H1 (cell line): ENCODE measurements around the gene PLD5. TPM values are rescaled to one million over a fixed set of nuclear protein-coding genes. Genes with fewer than 3 reads are reported as not detected.

Experiments
- CTCF ChIA-PET: fragments of 300-600 bp; sonication (Branson Sonifier 250); formaldehyde crosslinking; loops from one replicate; lab custom pipeline; 2021; ENCODE audit not compliant: partially characterized antibody; lab: Charles Lee
- POLR2A ChIA-PET: fragments of 300-600 bp; sonication (Branson Sonifier 250); formaldehyde crosslinking; loops from one replicate; lab custom pipeline; 2021; ENCODE audit warnings: inconsistent platforms; ENCODE audit not compliant: partially characterized antibody; lab: Charles Lee
- DNase-seq, 2 experiments: peaks; one replicate each; pipeline versions ENCODE4 v3.0.0 to v3.0.0-alpha.2; 2010 to 2022; ENCODE audit warnings: low spot score in 2 of 2, low read depth in 1 of 2, mixed read lengths in 1 of 2
- FAIRE-seq: peaks from 2 replicates; lab custom pipeline; 2011; peaks lifted over from hg19 to GRCh38; lab: Jason Lieb, UNC
- H2AFZ ChIP-seq: 2 replicates; pipeline ENCODE4 v1.8.1; 2012; ENCODE audit warnings: low read length, inconsistent platforms
- H2AK5ac ChIP-seq: 2 replicates; pipeline ENCODE4 v1.6.1; 2013; ENCODE audit warnings: low read depth, low read length
- H2BK120ac ChIP-seq: replicated peaks from 2 replicates; pipeline ENCODE3; 2013; ENCODE audit warnings: low read depth, low read length, inconsistent platforms
- H2BK12ac ChIP-seq: 2 replicates; pipeline ENCODE4 v1.6.1; 2013; ENCODE audit warnings: low read depth, low read length
- H2BK15ac ChIP-seq: 2 replicates; pipeline ENCODE4 v1.6.1; 2013; ENCODE audit warnings: low read length
- H2BK20ac ChIP-seq: 2 replicates; pipeline ENCODE4 v1.6.1; 2013; ENCODE audit warnings: low read length
- H2BK5ac ChIP-seq: 2 replicates; pipeline ENCODE4 v1.6.1; 2013; ENCODE audit warnings: low read depth, low read length
- H3K14ac ChIP-seq: 2 replicates; pipeline ENCODE4 v1.6.1; 2013; ENCODE audit warnings: inconsistent platforms; ENCODE audit not compliant: insufficient read length
- H3K18ac ChIP-seq: 2 replicates; pipeline ENCODE4 v1.6.1; 2013; ENCODE audit warnings: low read length; ENCODE audit errors: extremely low read depth
- H3K23ac ChIP-seq: 2 replicates; pipeline ENCODE4 v1.6.1; 2013; ENCODE audit warnings: inconsistent platforms; ENCODE audit not compliant: insufficient read length
- H3K23me2 ChIP-seq: 2 replicates; pipeline ENCODE4 v1.6.1; 2013; ENCODE audit warnings: low read depth, low read length
- H3K27ac ChIP-seq: 2 replicates; pipeline ENCODE4 v1.6.1; 2011; ENCODE audit warnings: low read depth, low read length, inconsistent platforms
- H3K27me3 ChIP-seq, 4 experiments: replicated peaks in 1 of 4; 1 replicate in 1 of 4; 2 replicates in 3 of 4; pipeline versions ENCODE4 v1.6.1 to v1.8.1; 2011 to 2013; ENCODE audit warnings: low read length in 3 of 4, mild to moderate bottlenecking in 3 of 4, inconsistent platforms in 2 of 4, mixed read lengths in 2 of 4, moderate library complexity in 1 of 4; ENCODE audit not compliant: control insufficient read depth in 3 of 4, insufficient read depth in 3 of 4; ENCODE audit errors: extremely low read depth in 1 of 4
- H3K36me3 ChIP-seq, 4 experiments: 2 replicates each; pipeline versions ENCODE4 v1.6.1 to v1.8.1; 2011 to 2013; ENCODE audit warnings: mild to moderate bottlenecking in 4 of 4, low read length in 3 of 4, moderate library complexity in 2 of 4, control low read depth in 1 of 4, inconsistent platforms in 1 of 4; ENCODE audit not compliant: insufficient read depth in 4 of 4, control insufficient read depth in 2 of 4
- H3K4ac ChIP-seq: replicated peaks from 2 replicates; pipeline ENCODE3; 2013; ENCODE audit warnings: low read length, low read depth, mixed read lengths, inconsistent platforms; ENCODE audit not compliant: insufficient read length
- H3K4me1 ChIP-seq, 4 experiments: replicated peaks in 1 of 4; 1 replicate in 1 of 4; 2 replicates in 3 of 4; pipeline versions ENCODE4 v1.6.1 to v1.8.1; 2011 to 2013; ENCODE audit warnings: low read length in 3 of 4, inconsistent platforms in 2 of 4, mixed read lengths in 1 of 4; ENCODE audit not compliant: insufficient read depth in 4 of 4, control insufficient read depth in 3 of 4
- H3K4me2 ChIP-seq, 2 experiments: 2 replicates each; pipeline versions ENCODE4 v1.6.1 to v1.8.1; 2011 to 2013; ENCODE audit warnings: low read depth in 2 of 2, low read length in 2 of 2, control low read depth in 1 of 2, inconsistent platforms in 1 of 2, mild to moderate bottlenecking in 1 of 2; ENCODE audit not compliant: insufficient read depth in 1 of 2
- H3K4me3 ChIP-seq, 4 experiments: fragments of 200-600, 300-600 bp in 1 of 4; sonication (generic), shearing (Covaris generic), sonication (Bioruptor Twin) in 1 of 4; 2 replicates each; pipeline versions ENCODE4 v1.5.1 to v1.8.1; 2011 to 2016; ENCODE audit warnings: low read length in 4 of 4, low read depth in 3 of 4, control low read depth in 2 of 4, inconsistent platforms in 2 of 4, mild to moderate bottlenecking in 2 of 4, mixed read lengths in 1 of 4, moderate library complexity in 1 of 4; ENCODE audit not compliant: insufficient read depth in 2 of 4; ENCODE audit errors: extremely low read depth in 1 of 4
- H3K56ac ChIP-seq: replicated peaks from 2 replicates; pipeline ENCODE3; 2013; ENCODE audit warnings: low read depth, mild to moderate bottlenecking, mixed read lengths, low read length, inconsistent platforms; ENCODE audit not compliant: insufficient read length
- H3K79me1 ChIP-seq: 2 replicates; pipeline ENCODE4 v1.6.1; 2013; ENCODE audit warnings: low read depth, low read length, control low read depth
- H3K79me2 ChIP-seq, 2 experiments: 2 replicates each; pipeline versions ENCODE4 v1.6.1 to v1.8.1; 2012 to 2013; ENCODE audit warnings: low read length in 2 of 2, mild to moderate bottlenecking in 2 of 2, inconsistent platforms in 1 of 2; ENCODE audit not compliant: insufficient read depth in 2 of 2, control insufficient read depth in 1 of 2
- H3K9ac ChIP-seq, 4 experiments: replicated peaks in 1 of 4; 1 replicate in 1 of 4; 2 replicates in 3 of 4; pipeline versions ENCODE4 v1.6.1 to v1.8.1; 2011 to 2013; ENCODE audit warnings: low read depth in 3 of 4, low read length in 3 of 4, control low read depth in 2 of 4, mild to moderate bottlenecking in 2 of 4, moderate library complexity in 2 of 4, inconsistent platforms in 1 of 4; ENCODE audit errors: extremely low read depth in 1 of 4
- H3K9me3 ChIP-seq, 2 experiments: 2 replicates each; pipeline versions ENCODE4 v1.6.1 to v1.8.1; 2012 to 2013; ENCODE audit warnings: mild to moderate bottlenecking in 2 of 2, moderate library complexity in 2 of 2, control low read depth in 1 of 2, inconsistent platforms in 1 of 2, low read depth in 1 of 2, low read length in 1 of 2, mixed read lengths in 1 of 2; ENCODE audit not compliant: insufficient read depth in 2 of 2
- H4K20me1 ChIP-seq, 2 experiments: replicated peaks in 1 of 2; 2 replicates each; pipeline versions ENCODE3 to v1.8.1; 2011 to 2013; ENCODE audit warnings: inconsistent platforms in 2 of 2, low read length in 2 of 2, mild to moderate bottlenecking in 1 of 2; ENCODE audit not compliant: insufficient read depth in 2 of 2, control insufficient read depth in 1 of 2
- H4K5ac ChIP-seq: 2 replicates; pipeline ENCODE4 v1.6.1; 2013; ENCODE audit warnings: low read length, low read depth, mixed read lengths, inconsistent platforms; ENCODE audit not compliant: insufficient read length
- H4K8ac ChIP-seq: 2 replicates; pipeline ENCODE4 v1.8.0; 2013; ENCODE audit warnings: mild to moderate bottlenecking, moderate library complexity, low read length, inconsistent platforms; ENCODE audit not compliant: insufficient read depth; ENCODE audit errors: extremely low read depth
- H4K91ac ChIP-seq: replicated peaks from 2 replicates; pipeline ENCODE3; 2013; ENCODE audit warnings: low read length, mixed read lengths, inconsistent platforms; ENCODE audit not compliant: insufficient read length
- ASH2L ChIP-seq: fragments of 200-600, 300-600 bp; sonication (generic); IDR thresholded peaks from one replicate; pipeline ENCODE4 v1.7.1; 2017; ENCODE audit warnings: low read length
- CBX5 ChIP-seq: fragments of 300-800, 300-1000 bp; sonication (generic); IDR thresholded peaks from 2 replicates; pipeline ENCODE4 v1.7.1; 2016; ENCODE audit warnings: antibody characterized with exemption, low read length, low read depth
- FOSL1 ChIP-seq: IDR thresholded peaks from 2 replicates; pipeline ENCODE4 v1.6.1; 2011; ENCODE audit warnings: mild to moderate bottlenecking, low read depth, low read length, moderate library complexity; ENCODE audit not compliant: insufficient read depth
- HDAC2 ChIP-seq, 2 experiments: fragments of 300-600 bp in 1 of 2; sonication (generic) in 1 of 2; IDR thresholded peaks; 2 replicates each; pipeline ENCODE4 v1.6.1; 2011 to 2012; ENCODE audit warnings: low read depth in 2 of 2, low read length in 2 of 2, mild to moderate bottlenecking in 2 of 2, moderate library complexity in 2 of 2, borderline replicate concordance in 1 of 2, inconsistent platforms in 1 of 2
- JUN ChIP-seq: IDR thresholded peaks from 2 replicates; pipeline ENCODE4 v1.6.1; 2011; ENCODE audit warnings: low read depth, mild to moderate bottlenecking, improper control_type of control experiment, low read length
- JUND ChIP-seq: IDR thresholded peaks from 2 replicates; pipeline ENCODE4 v1.6.1; 2011; ENCODE audit warnings: mild to moderate bottlenecking, improper control_type of control experiment, low read length
- RAD21 ChIP-seq, 2 experiments: IDR thresholded peaks in 1 of 2; conservative IDR thresholded peaks in 1 of 2; 2 replicates each; pipeline ENCODE4 v1.6.1; 2011; ENCODE audit warnings: low read depth in 2 of 2, low read length in 2 of 2, improper control_type of control experiment in 1 of 2, inconsistent platforms in 1 of 2, mild to moderate bottlenecking in 1 of 2, moderate library complexity in 1 of 2
- TAF1 ChIP-seq: IDR thresholded peaks from 2 replicates; pipeline ENCODE4 v1.6.1; 2011; ENCODE audit warnings: mild to moderate bottlenecking, low read depth, low read length
- ZNF274 ChIP-seq: IDR thresholded peaks from 2 replicates; pipeline ENCODE4 v1.7.0; 2012; ENCODE audit warnings: low read length, borderline replicate concordance; ENCODE audit errors: extremely low read depth
- WGBS, 2 experiments: shearing (Covaris generic) in 1 of 2; methylation state at CpG; one replicate each; pipeline versions ENCODE4 v1.1.6 to v1.1.7; 2013 to 2015; ENCODE audit warnings: low lambda C conversion rate in 2 of 2, mixed read lengths in 2 of 2, inconsistent platforms in 1 of 2, low coverage in 1 of 2, missing lambda C conversion rate in 1 of 2; ENCODE audit not compliant: insufficient replicate concordance in 2 of 2, insufficient coverage in 1 of 2, insufficient read length in 1 of 2; ENCODE audit errors: extremely low coverage in 1 of 2, missing lambda C conversion rate in 1 of 2; 5-methylcytosine and 5-hydroxymethylcytosine counted together
- polyA plus RNA-seq, 7 experiments: library from polyadenylated mRNA; depleted of rRNA in 3 of 7; stranded (reverse) in 5 of 7; unstranded in 2 of 7; fragments of >200 nt in 5 of 7; fragments of 200-250 nt in 2 of 7; gene quantifications; 1 replicate in 5 of 7; 2 replicates in 1 of 7; 4 replicates in 1 of 7; pipeline versions ENCODE4 v1.2.1 to v1.2.3, GENCODE V29; 2011 to 2013; ENCODE audit warnings: missing spikeins in 2 of 7, mixed read lengths in 2 of 7
- total RNA-seq: library from RNA; stranded (reverse); fragmentation: NEBNext Ultra II Directional; extraction: Animal tissue kit (Norgen Biotek cat#: 25700); gene quantifications from 2 replicates; pipeline ENCODE4 v1.2.1, GENCODE V29; 2021
- TF ChIP-seq, protein P1 (sequence below): IDR thresholded peaks from 2 replicates; pipeline ENCODE4 v1.6.1; 2012; ENCODE audit warnings: inconsistent platforms

PLD5 gene
- total and polyA plus RNA-seq, 2 of the 8 experiments (the other 6 are each of a cell fraction or from before 2014, with no cell fraction given): 0.86 to 8.5 TPM

- no peaks in the 10 kb centered on the region for H3K79me1 ChIP-seq
- peaks cover 0 to 5% (median 0%) of the 10 kb centered on the region in 4 experiments; a peak in 2 of 7 replicates for H3K4me1 ChIP-seq
- DNase-seq (no peak), FAIRE-seq (no peak)
- WGBS, 2 experiments: 96% methylated on average over 14 of the region's 49 CpGs; no CpG with 5 or more reads in 1 of the 2 experiments
- no peak overlapping the region for H2BK15ac ChIP-seq
- no peak overlapping the region; the same call in 1 of the 2 replicates for H2AFZ ChIP-seq
- H3K4ac ChIP-seq: no peak overlapping the region
- no peak overlapping the region for H3K56ac ChIP-seq
- no peak overlapping the region for H3K23ac ChIP-seq
- no peaks in the 10 kb centered on the region for H3K23me2 ChIP-seq
- no peak overlapping the region for H2BK120ac ChIP-seq
- H2BK12ac ChIP-seq: no peak overlapping the region
- H3K27me3 ChIP-seq: no peaks in the 10 kb centered on the region; a peak in 1 of 7 replicates
- no peak overlapping the region for H3K4me3 ChIP-seq
- H2BK5ac ChIP-seq: no peak overlapping the region; the same call in 1 of the 2 replicates
- peak overlapping the region; percentile 28 for H4K8ac ChIP-seq
- H4K91ac ChIP-seq: no peak overlapping the region
- H3K36me3 ChIP-seq: no peaks in the 10 kb centered on the region
- no peak overlapping the region for H2AK5ac ChIP-seq
- POLR2A ChIA-PET: no interaction called here
- H4K20me1 ChIP-seq: no peaks in the 10 kb centered on the region
- no peaks in the 10 kb centered on the region; a peak in 1 of 4 replicates for H3K9me3 ChIP-seq
- TF ChIP-seq CBX5 (no peak), ASH2L (no peak), ZNF274 (no peak), JUND (no peak), TAF1 (no peak), JUN (no peak), RAD21 (IDR thresholded peaks at IDR 0.05 in 1 of 2, conservative IDR thresholded peaks at IDR 0.05 in 1 of 2; ENCODE audit: low read depth in 2 of 2, low read length in 2 of 2) (no peak), HDAC2 (IDR thresholded peaks at IDR 0.05; ENCODE audit: borderline replicate concordance in 1 of 2, low read depth in 2 of 2, low read length in 2 of 2) (no peak), FOSL1 (no peak)
- TF ChIP-seq, protein P1, sequence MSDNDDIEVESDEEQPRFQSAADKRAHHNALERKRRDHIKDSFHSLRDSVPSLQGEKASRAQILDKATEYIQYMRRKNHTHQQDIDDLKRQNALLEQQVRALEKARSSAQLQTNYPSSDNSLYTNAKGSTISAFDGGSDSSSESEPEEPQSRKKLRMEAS: no peak
- TF ChIP-seq, all 59 proteins: peak for 0
- no peak overlapping the region for H3K14ac ChIP-seq
- CTCF ChIA-PET: no interaction called here
- no peak overlapping the region for H3K27ac ChIP-seq
- no peaks in the 10 kb centered on the region for H3K79me2 ChIP-seq
- peak overlapping the region; percentile 60 for H3K18ac ChIP-seq
- no peak overlapping the region for H2BK20ac ChIP-seq
- H4K5ac ChIP-seq: no peak overlapping the region
- no peak overlapping the region for H3K4me2 ChIP-seq
- H3K9ac ChIP-seq: no peak overlapping the region
Observed at GRCh38 chr1:242056988-242057744, 467.3 kb downstream of the PLD5 start.
